GM18505 (cell line): ENCODE measurements around the gene QRFP.
"Not testable (repeated sequence)": the region's sequence is repeated elsewhere in the genome, so short reads cannot be mapped to it uniquely, and the experiment has no call there.

ENCODE experiments used
- ATAC-seq: cut with Tn5 transposase; IDR thresholded peaks from one replicate; pipeline ENCODE4 v1.9.1; 2021; ENCODE audit not compliant: unreplicated experiment
- POLR2A ChIP-seq: IDR thresholded peaks from 4 replicates; pipeline ENCODE4 v1.6.1; 2011; ENCODE audit warnings: borderline replicate concordance; ENCODE audit not compliant: insufficient read depth, insufficient read length; ENCODE audit errors: extremely low read depth

The QRFP gene

DNA sequence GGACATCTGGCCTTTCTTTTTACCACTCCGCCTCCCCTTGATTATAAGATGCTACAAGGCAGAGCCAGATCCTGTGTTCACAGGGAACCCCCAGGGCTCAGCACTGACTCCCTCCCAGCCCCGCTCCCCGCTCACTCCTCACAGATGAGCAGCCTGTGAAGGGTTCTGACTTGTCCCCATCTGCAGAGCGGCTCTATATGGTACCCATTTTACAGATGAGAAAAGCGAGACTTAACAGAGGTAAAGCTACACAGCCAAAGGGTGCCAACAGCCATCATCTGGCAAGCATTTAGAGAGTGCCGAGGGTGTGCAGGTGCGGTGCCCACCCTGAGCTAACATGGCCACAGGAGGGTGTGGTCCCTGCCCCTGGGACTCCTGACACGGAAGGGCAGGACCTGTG, 23.6 kb upstream of the QRFP start:
- no peak for ATAC-seq
- TF ChIP-seq POLR2A: no peak

DNA sequence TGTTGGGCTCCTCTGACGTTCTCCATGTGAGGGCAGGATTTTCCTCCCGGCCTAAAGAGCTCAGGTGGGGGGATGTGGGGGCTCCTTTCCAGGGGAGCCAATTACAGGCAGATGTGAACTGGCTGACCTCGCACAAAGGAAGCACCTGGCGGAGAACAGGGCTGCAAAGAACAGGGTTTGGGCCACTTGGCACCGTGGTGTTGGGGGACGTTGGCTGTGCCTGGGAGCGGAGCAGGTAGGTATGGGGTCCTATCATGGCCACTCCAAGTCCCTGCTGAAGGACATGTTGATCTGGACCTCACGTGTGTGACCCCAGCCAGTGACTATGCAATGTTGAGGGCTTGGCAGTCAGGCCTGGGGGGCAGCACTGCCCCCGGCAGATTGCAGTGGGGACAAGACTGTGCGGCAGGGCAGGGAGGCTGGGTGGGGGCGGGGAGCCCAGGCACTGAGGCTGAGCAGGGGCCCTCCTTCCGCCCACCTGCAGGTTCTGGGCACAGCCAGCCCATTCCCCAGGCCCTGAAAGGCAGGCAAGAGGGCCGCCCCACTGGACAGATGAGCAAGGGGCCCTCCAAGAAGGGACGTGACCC, 23.0 kb upstream of the QRFP start:
- no peak for TF ChIP-seq POLR2A
- no peak for ATAC-seq

DNA sequence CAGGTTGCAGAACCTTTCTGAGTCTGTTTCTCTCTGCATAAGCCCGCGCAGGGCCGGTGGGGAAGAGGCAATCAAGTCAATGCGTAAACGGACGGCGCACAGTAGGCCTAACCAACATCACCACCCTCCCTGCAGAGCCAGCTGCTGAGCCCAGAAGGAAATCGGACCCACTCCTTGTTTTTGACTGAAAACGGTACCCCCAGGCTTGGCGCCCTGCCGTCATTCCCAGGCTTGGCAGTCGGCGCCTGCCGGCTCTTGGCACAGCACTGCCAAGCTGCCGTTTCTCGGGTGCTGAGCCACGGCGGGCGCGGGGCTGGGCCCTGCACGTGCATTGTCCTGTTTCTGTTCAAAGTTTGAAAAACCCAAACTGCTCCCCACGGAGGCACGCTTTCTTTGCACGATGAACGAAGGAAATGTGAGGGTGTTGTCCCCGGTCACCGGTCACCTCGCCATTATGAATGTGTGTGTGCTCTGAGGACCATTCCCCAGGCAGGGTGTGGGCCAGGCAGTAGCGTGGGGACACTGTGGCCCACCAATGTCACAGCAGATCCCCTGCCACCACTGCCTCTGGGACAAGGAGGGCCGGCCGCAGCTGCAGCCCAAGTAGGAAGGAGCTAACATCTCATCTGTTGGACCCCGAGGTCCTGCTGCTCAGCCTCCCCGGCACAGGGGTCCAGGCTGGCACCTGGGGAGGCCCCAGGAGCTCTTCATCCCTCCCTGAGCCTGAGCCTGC, 22.4 kb upstream of the QRFP start:
- ATAC-seq: no peak
- TF ChIP-seq POLR2A: no peak

DNA sequence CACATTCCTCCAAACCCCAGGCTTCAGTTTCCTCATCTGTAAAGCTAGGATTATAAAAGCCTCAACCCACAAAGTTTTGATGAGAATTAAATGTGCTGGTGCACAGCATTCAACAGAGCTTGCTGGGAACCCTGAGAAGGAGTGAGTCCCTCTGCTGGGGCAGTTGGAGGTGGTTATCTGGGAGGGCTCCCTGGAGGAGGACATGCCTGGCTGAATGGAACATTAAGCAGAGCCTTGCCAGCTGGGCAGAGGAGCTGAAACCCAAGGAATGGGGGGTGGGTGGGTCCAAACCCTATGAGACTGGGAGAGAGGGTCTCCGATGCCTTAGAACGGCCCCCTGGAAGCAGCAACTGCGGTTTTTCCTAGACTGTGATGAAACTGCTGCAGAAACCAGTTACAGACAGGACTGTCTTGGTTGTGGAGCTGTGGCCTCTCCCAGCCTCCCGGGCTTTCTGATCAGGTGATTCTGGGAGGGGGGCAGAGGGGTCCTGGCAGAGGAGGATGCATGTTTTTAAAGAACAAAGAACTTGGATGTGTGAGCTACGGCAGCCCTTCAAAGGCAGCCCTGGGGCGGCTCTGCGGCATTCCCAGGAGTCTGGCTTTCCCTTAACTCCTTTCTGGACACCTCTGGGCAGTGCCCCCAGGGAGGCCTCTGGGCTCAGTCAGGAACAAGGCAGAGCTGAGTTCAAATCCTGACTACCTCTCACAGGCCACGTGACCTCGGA, 21.7 kb upstream of the QRFP start:
- ATAC-seq: no peak
- no peak for TF ChIP-seq POLR2A

DNA sequence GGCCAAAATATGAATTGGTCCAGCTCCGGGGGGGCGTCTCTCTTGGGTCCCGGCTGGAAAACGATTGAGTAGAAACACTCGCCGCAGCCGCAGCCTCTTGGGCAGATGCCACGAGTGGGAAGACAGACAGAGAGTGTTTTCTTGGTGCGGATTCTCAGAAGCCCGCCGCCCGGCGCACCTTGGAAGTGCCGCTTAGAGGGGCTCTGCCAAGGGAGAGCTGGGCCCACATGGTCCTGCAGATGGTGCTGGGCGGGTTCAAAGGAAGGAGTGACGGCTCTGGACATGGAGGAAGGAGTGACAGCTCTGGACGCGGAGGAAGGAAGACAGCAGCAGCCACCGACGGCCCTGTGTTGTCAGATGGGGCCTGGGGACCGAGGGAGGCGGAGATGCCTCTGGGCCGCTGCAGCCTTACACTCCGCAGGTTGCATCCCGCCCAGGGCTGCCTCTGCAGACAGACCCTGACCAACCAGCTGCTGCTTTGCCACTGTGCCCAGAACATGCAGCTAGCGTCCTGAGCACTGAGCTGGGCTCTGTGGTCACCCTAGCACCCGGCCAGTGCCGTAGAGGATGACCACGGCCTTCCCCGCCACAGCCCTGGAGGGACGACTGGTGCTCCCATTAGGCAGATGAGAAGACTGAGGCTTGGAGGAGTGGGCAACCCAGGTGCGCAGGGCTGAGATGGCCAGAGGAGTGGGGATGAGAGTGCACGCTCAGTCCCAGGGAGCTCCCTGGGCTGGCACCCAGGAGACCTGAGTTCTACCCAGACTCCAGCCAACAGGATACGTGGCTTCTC, 20.8 kb upstream of the QRFP start:
- TF ChIP-seq POLR2A: no peak
- no peak for ATAC-seq

DNA sequence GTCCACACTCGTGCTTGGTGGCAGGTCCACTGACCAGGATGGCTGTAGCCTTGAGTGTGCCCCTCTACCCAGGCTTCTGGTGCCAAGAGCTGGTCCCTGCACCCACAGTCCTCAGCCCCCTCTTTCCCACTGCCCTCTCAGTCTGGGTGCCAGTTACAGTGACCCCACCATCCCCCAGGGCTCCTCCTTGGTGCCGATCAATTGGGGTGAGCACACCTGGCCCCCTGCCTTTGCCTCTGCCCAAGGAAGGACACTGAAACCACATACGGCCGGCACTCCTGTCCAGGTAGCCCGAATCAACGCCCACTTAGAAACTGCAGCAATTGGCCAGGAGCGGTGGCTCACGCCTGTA, 18.5 kb upstream of the QRFP start:
- no peak for ATAC-seq
- no peak for TF ChIP-seq POLR2A

DNA sequence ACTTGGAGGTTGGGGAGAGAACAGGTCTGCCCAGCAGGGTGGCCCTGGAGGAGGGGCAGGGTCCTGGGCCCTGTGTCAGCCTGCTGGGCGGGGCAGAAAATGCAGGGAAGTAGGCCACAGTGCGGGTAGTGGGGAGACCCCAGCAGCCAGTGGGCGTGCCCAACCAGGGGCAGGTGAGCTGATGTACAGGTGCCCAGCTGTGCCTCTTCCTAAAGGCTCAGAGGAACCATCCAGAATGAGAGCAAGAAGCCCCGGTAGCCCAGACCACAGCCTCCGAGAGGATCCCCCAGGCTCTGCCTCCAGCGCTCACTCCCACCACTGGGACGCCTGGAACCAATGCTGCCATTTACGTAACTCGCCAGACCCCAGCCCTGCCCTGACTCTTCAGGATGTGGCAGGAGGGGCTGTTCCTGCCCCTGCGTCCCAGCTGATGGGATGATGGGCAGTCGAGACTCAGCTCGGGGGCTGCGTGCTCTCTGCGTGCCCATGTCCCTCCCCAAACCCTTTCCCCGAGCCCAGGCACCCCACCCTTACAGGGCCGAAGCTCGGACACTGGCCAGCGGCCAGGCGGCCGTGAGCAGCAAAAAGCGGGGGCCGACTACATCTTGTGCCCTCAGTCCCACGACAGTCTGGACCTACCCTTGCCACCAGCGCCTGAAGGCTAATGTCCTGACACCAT, 17.9 kb upstream of the QRFP start:
- ATAC-seq: no peak
- no peak for TF ChIP-seq POLR2A

DNA sequence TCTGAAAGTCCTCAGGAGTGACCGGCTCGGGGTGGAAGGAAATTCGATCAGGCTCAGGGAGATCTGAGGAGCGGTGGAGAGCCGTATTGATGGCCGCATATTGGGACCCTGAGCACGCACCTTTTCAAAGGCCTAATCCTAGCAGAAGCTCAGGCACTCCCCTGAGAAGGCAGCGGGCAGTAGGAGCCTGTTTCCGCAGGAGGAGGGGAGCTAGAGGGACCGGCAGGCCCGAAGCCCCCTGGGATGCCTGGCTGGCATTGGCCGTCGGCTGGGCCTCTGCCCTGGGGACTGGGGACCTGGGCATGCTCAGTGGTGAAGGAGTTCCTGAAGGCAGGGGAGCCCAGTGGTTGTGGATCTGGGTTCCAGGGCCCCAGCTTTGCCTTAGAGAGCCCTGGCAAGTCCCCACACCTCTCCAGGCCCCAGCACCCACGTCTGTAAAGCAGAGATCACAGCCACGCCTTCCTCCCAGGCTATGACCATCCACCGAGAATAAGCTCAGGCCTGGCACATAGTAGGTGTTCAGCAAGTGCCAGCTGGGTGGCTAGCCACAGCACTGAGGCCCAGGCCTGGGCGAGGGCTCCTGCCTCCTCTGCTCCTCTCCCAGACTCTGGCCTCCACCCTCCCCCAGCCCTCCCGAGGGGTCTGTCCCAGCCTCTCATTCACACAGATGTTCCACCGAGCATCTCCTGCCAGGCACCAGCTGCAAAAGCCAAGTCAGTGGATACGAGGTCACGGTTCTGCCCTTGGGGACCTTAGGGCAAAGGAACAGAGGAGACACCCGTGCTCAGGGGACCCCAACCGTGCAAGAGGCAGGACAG, 17.2 kb upstream of the QRFP start:
- no peak for TF ChIP-seq POLR2A
- no peak for ATAC-seq

DNA sequence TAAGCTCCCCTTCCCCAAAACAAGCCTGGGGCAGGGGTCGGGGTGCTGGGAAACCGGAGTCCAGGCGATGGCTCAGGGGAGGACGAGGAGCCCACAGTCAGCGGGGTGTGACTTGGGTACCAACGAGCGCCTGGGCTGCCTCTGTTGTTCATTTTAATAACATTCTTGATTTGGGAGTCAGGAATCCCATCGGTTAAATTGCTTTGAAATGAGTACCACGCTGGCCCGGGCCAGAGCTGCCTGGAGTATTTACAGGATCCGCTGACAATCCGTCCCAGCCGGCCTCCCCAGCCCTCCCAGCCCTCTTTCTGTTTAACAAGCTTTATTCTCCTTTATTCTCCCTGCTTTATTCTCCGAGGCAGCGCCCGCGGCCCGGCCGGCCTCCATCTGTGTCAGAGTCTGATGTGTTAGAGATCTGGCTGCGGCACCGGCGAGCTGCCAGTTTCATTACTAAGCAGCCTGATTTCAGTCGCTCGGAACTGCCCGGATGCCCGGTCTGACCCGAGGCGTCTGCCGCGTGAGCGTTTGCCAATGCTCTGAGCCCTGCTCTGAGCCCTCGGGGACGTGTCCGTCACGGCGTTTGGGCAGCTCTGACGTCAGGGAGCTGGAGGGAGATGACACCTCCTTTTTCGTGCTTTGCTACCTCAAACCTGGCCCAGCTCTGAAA, 16.5 kb upstream of the QRFP start:
- no peak for TF ChIP-seq POLR2A
- ATAC-seq: no peak

DNA sequence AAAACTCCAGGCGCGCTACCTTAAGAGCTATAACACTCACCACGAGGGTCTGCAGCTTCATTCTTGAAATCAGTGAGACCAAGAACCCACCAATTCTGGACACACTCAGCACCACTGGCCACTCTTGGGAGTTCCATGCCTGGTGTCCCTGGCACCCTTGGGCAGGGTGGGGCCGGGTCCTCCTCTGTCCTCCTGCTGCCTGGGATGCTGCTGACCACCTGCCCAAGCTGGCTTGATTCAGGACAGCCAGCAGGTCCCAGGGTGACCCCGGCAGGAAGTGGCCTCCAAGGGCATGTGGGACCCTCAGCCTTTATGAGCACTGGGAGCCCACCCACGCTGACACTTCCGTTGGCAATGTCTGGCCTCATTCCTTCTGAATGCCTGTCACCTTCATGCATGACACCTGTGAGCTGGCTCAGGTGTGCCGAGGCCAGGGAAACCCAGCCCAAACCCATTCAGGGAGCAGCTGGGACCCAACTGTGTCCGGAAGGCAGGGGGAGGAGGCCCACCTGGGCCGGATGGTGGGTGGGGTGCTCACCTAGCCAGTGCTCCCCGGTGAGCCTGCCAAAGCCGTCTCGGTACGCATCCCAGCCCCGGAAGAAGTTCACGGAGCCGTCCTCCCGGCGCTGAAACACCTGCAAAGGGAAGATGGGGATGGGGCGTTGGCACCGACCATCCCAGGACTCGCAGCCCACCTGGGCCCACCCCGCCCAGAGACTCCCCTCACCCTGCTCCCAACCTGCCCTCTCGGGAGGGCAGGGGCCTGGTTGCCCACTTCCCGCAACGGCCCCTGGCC, 14.8 kb upstream of the QRFP start:
- no peak for TF ChIP-seq POLR2A

DNA sequence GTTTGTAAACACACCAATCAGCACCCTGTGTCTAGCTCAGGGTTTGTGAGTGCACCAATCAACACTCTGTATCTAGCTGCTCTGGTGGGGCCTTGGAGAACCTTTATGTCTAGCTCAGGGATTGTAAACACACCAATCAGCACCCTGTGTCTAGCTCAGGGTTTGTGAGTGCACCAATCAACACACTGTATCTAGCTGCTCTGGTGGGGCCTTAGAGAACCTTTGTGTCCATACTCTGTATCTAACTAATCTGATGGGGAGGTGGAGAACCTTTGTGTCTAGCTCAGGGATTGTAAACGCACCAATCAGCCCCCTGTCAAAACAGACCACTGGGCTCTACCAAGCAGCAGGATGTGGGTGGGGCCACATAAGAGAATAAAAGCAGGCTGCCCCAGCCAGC, 14.1 kb upstream of the QRFP start:
- not testable (repeated sequence) for ATAC-seq

More for the DNA sequence above, 14.8 kb upstream of the QRFP start:
- no peak for ATAC-seq

DNA sequence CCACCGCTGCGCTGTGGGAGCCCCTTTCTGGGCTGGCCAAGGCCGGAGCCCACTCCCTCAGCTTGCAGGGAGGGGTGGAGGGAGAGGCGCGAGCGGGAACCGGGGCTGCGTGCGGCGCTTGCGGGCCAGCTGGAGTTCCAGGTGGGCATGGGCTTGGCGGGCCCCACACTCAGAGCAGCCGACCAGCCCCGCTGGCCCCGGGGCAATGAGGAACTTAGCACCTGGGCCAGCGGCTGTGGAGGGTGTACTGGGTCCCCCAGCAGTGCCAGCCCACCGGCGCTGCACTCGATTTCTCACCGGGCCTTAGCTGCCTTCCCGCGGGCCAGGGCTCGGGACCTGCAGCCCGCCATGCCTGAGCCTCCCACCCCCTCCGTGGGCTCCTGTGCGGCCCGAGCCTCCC, 13.4 kb upstream of the QRFP start:
- ATAC-seq: not testable (repeated sequence)
